ENCODE measurements around the gene PCDHGA3. TPM values are rescaled to one million over a fixed set of nuclear protein-coding genes. Genes with fewer than 3 reads are reported as not detected.

The PCDHGA3 gene
- total RNA-seq, 4 donors from 2014 or later: 1.8 to 3.6 (median 2.4) TPM

DNA sequence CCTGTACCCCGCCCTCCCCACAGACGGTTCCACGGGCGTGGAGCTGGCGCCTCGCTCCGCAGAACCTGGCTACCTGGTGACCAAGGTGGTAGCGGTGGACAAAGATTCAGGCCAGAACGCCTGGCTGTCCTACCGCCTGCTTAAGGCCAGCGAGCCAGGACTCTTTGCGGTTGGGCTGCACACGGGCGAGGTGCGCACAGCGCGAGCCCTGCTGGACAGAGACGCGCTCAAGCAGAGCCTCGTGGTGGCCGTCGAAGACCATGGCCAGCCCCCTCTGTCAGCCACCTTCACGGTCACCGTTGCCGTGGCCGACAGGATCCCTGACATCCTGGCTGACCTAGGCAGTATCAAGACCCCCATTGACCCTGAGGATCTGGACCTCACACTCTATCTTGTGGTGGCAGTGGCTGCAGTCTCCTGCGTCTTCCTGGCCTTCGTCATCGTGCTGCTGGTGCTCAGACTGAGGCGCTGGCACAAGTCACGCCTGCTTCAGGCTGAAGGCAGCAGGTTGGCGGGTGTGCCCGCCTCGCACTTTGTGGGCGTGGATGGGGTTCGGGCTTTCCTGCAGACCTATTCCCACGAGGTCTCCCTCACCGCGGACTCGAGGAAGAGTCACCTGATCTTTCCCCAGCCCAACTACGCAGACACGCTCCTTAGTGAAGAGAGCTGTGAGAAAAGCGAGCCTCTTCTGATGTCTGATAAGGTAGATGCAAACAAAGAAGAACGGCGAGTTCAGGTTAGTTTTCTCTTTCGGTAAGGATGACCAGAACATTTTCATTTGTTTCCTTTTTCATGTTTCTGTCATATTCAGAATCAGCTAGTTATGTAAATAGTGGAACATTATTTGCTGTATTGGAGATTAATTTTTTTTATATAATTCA, 22.6 kb downstream of the PCDHGA3 start:
- TF ChIP-seq CTCF (IDR thresholded peaks at IDR 0.05; ENCODE audit: low read depth): no peak

- no peak for TF ChIP-seq CTCF (IDR thresholded peaks at IDR 0.05; ENCODE audit: low read depth)
These were observed 26.6 kb downstream of the PCDHGA3 start, which contains the start of gene PCDHGB3 for GRCh38 chr5:141369994-141370848. Gene PCDHGB3, plus strand, starts transcription at chr5:141370242. Its CDS starts 153 bp downstream, at chr5:141370395.

DNA sequence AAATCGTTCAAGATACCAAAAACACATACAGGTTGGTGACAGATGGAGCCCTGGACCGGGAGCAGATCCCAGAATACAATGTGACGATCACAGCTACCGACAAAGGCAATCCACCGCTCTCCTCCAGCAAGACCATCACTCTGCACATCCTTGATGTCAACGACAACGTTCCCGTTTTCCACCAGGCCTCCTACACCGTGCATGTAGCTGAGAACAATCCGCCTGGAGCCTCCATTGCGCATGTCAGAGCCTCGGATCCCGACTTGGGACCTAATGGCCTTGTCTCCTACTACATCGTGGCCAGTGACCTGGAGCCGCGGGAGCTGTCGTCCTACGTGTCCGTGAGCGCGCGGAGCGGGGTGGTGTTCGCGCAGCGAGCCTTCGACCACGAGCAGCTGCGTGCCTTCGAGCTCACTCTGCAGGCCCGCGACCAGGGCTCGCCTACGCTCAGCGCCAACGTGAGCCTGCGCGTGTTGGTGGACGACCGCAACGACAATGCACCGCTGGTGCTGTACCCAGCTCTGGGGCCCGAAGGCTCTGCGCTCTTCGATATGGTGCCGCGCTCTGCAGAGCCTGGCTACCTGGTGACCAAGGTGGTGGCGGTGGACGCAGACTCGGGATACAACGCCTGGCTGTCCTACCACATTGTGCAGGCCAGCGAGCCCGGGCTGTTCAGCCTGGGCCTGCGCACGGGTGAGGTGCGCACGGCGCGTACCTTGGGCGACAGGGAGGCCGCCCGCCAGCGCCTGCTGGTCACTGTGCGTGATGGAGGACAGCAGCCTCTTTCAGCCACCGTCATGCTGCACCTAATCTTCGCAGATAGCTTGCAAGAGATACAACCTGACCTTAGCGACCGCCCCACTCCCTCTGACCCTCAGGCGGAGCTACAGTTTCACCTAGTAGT, 28.2 kb downstream of the PCDHGA3 start:
- TF ChIP-seq CTCF (IDR thresholded peaks at IDR 0.05; ENCODE audit: low read depth): no peak

GRCh38 chr5:141373673-141374317, 30.2 kb downstream of the PCDHGA3 start, which contains the start of gene PCDHGA6:
Gene PCDHGA6, plus strand, starts transcription at chr5:141373891. Its CDS starts 193 bp downstream, at chr5:141374084.
- TF ChIP-seq CTCF (IDR thresholded peaks at IDR 0.05; ENCODE audit: low read depth): no peak

- TF ChIP-seq CTCF (IDR thresholded peaks at IDR 0.05; ENCODE audit: low read depth): no peak
These were observed 31.0 kb downstream of the PCDHGA3 start for GRCh38 chr5:141374627-141375026.

GRCh38 chr5:141382469-141383294, 39.1 kb downstream of the PCDHGA3 start, which contains the start of gene PCDHGA7:
Gene PCDHGA7, plus strand, starts transcription at chr5:141382742. Its CDS starts 158 bp downstream, at chr5:141382900.
- TF ChIP-seq CTCF (IDR thresholded peaks at IDR 0.05; ENCODE audit: low read depth): no peak
